ENCODE measurements around the gene LEF1. TPM values are rescaled to one million over a fixed set of nuclear protein-coding genes. Genes with fewer than 3 reads are reported as not detected.

The LEF1 gene
- total RNA-seq, 1 donor from 2014 or later = 4.3 TPM

- Histone ChIP-seq H3K4me1 (no peaks in the 10 kb centered on the region), H3K36me3 (no peaks in the 10 kb centered on the region), H3K27ac (no peak overlapping the region), H3K9me3 (no peaks in the 10 kb centered on the region), H3K4me3 (no peak overlapping the region), H3K27me3 (ENCODE audit: low read depth) (peaks cover 16% of the 10 kb centered on the region)
- DNase-seq (no peak), ATAC-seq (no peak)
- intact Hi-C loops (cut with DNase I) = no loop called here
- TF ChIP-seq, protein P1, sequence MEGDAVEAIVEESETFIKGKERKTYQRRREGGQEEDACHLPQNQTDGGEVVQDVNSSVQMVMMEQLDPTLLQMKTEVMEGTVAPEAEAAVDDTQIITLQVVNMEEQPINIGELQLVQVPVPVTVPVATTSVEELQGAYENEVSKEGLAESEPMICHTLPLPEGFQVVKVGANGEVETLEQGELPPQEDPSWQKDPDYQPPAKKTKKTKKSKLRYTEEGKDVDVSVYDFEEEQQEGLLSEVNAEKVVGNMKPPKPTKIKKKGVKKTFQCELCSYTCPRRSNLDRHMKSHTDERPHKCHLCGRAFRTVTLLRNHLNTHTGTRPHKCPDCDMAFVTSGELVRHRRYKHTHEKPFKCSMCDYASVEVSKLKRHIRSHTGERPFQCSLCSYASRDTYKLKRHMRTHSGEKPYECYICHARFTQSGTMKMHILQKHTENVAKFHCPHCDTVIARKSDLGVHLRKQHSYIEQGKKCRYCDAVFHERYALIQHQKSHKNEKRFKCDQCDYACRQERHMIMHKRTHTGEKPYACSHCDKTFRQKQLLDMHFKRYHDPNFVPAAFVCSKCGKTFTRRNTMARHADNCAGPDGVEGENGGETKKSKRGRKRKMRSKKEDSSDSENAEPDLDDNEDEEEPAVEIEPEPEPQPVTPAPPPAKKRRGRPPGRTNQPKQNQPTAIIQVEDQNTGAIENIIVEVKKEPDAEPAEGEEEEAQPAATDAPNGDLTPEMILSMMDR (IDR thresholded peaks at IDR 0.05) = no peak
Observed at GRCh38 chr4:108159845-108160244, 8.9 kb downstream of the LEF1 start.

DNA sequence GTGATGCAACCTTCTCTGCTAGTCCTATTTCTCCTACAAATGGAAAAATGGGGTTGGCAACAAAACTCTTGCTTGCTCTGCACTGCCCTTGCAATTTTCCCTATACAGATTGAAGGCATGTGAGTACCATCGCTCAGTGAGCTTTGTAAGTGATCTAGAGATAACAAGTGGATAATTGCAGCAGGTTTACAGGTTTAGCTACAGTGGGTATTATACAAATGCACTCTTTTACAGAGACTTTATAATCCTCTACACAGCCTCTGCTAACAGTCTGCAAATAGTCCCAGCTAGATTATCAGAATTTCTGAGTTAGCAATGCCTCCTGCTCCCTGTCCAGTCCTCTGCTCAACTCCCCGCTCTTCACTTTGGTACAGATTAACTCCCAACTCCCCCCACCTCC is 11.1 kb downstream of the LEF1 start:
- Histone ChIP-seq H3K36me3 (no peaks in the 10 kb centered on the region), H3K4me3 (no peak overlapping the region), H3K27me3 (ENCODE audit: low read depth) (peaks cover 3% of the 10 kb centered on the region), H3K27ac (no peak overlapping the region), H3K4me1 (no peaks in the 10 kb centered on the region), H3K9me3 (no peaks in the 10 kb centered on the region)
- ATAC-seq (no peak), DNase-seq (no peak)
- intact Hi-C loops (cut with DNase I) = no loop called here
- TF ChIP-seq, protein P1 (IDR thresholded peaks at IDR 0.05) = no peak

DNA sequence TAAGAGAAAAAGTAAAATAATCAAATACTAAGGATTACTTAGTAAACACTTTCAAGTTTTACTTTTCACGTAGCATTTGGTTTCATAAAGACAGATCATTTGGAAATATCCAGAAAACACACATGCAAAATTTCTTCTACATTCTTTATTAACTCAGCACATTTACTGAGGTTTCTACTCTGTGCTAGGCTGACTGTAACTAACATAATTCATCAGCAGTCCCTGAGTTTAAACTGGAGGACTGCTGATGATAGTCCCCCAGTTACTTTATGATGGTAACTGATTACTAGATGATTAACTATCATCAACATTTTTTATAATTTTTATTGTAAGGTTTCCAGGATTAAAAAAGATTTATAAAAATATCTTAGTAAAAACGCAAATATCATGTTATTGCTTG is 12.3 kb downstream of the LEF1 start:
- no peak overlapping the region for H3K4me3 ChIP-seq
- no peak for ATAC-seq
- no peaks in the 10 kb centered on the region for H3K9me3 ChIP-seq
- H3K36me3 ChIP-seq = no peaks in the 10 kb centered on the region
- intact Hi-C loops (cut with DNase I) = no loop called here
- no peaks in the 10 kb centered on the region for H3K4me1 ChIP-seq
- TF ChIP-seq, protein P1 (IDR thresholded peaks at IDR 0.05) = no peak
- H3K27me3 ChIP-seq (ENCODE audit: low read depth) = no peaks in the 10 kb centered on the region
- H3K27ac ChIP-seq = no peak overlapping the region
- no peak for DNase-seq

DNA sequence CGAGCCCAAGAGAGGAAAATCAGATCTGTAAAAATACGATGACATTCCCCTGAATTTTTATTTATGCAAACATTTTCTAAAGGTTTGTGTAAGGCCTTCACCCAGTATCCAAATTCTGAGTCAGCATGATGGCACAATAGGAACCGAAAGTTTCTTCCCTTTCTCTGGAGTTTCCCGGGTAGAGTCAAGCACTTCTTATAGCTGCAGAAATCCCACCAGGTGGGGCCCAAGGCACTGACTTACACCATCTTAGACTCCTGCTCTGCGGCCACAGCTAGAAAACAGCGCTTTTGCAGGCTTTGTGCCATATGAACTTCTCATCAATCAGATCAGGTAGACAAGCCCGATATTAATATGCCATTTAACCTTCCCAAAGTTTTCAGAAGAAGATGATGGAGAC is 13.4 kb downstream of the LEF1 start:
- no peaks in the 10 kb centered on the region for H3K27me3 ChIP-seq (ENCODE audit: low read depth)
- H3K36me3 ChIP-seq = no peaks in the 10 kb centered on the region
- ATAC-seq (no peak), DNase-seq (no peak)
- no peak overlapping the region for H3K4me3 ChIP-seq
- no peaks in the 10 kb centered on the region for H3K9me3 ChIP-seq
- TF ChIP-seq, protein P1 (IDR thresholded peaks at IDR 0.05) = no peak
- no peak overlapping the region for H3K27ac ChIP-seq
- H3K4me1 ChIP-seq = no peaks in the 10 kb centered on the region
- intact Hi-C loops (cut with DNase I) = no loop called here

DNA sequence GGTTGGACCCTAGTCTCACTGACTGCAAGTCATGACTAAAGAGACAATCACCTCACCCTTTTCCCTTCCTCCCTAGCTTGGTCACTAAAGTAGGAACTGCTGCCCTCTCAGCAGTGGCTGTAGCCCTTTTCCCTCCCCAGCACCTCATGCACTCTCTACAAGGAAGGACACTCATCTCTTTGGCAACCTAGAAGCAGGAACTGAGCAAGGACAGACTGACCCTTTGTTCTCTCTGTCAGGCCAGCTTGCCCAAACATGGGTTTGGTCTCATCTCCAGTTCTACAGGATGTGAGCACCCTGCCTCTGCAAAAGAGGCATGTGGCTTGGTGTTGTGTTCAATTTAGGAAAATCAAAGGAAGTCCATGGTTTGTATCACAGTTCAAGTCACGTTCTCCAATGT is 15.8 kb downstream of the LEF1 start:
- Histone ChIP-seq H3K27ac (no peak overlapping the region), H3K36me3 (no peaks in the 10 kb centered on the region), H3K4me3 (no peak overlapping the region), H3K4me1 (no peaks in the 10 kb centered on the region), H3K9me3 (no peaks in the 10 kb centered on the region), H3K27me3 (ENCODE audit: low read depth) (no peaks in the 10 kb centered on the region)
- TF ChIP-seq, protein P1 (IDR thresholded peaks at IDR 0.05) = no peak
- DNase-seq = no peak
- intact Hi-C loops (cut with DNase I) = no loop called here
- ATAC-seq = no peak
